ENCODE results near the gene VEGFC.
A peak's percentile ranks its signal among the peaks of the same experiment; 100 is the strongest.

- peak; percentile 0; the same call in 1 of the 2 replicates for TF ChIP-seq POLR2AphosphoS5 (IDR thresholded peaks at IDR 0.05; ENCODE audit: low read depth, low read length)
- no peak for TF ChIP-seq EP300 (IDR thresholded peaks at IDR 0.05; ENCODE audit: borderline replicate concordance in 1 of 2, low read depth in 1 of 2, low read length in 1 of 2)
- TF ChIP-seq RFX5 (IDR thresholded peaks at IDR 0.05; ENCODE audit: low read length), result no peak
- no peak for TF ChIP-seq RXRA (IDR thresholded peaks at IDR 0.05; ENCODE audit: borderline replicate concordance, low read depth)
- TF ChIP-seq MAX (IDR thresholded peaks at IDR 0.05; ENCODE audit: low read depth), result no peak
- TF ChIP-seq CTCF (IDR thresholded peaks at IDR 0.05), result no peak
- no peak for TF ChIP-seq RAD21 (IDR thresholded peaks at IDR 0.05; ENCODE audit: low read length)
- no peak for TF ChIP-seq NRF1 (IDR thresholded peaks at IDR 0.05; ENCODE audit: low read depth, low read length)
- TF ChIP-seq YY1 (IDR thresholded peaks at IDR 0.05; ENCODE audit: low read depth), result no peak
- no peak for TF ChIP-seq USF2 (IDR thresholded peaks at IDR 0.05; ENCODE audit: borderline replicate concordance, low read depth, low read length)
- TF ChIP-seq JUND (IDR thresholded peaks at IDR 0.05), result peak; percentile 48
- peak; percentile 92 for TF ChIP-seq REST (IDR thresholded peaks at IDR 0.05; ENCODE audit: low read depth, low read length)
- no peak for TF ChIP-seq TEAD4 (IDR thresholded peaks at IDR 0.05; ENCODE audit: borderline replicate concordance, insufficient read depth)
- TF ChIP-seq EZH2phosphoT487 (IDR thresholded peaks at IDR 0.05; ENCODE audit: borderline replicate concordance, low read depth), result no peak
Measured at GRCh38 chr4:176735300-176735699, 57.4 kb downstream of the VEGFC start.

Data from SK-N-SH (cell line).